AG09309 (cell line): Measurements from ENCODE around the gene CPM.
A peak's percentile ranks its signal among the peaks of the same experiment; 100 is the strongest.

Source experiments
- DNase-seq: peaks from one replicate; pipeline ENCODE4 v3.0.0-alpha.2; 2010; ENCODE audit warnings: low read depth
- H3K4me3 ChIP-seq: 2 replicates; pipeline ENCODE4 v1.5.1; 2011; ENCODE audit warnings: mild to moderate bottlenecking, low read depth, low read length, moderate library complexity; ENCODE audit not compliant: control insufficient read depth
- CTCF ChIP-seq: IDR thresholded peaks from 2 replicates; pipeline ENCODE4 v1.5.1; 2011; ENCODE audit warnings: mild to moderate bottlenecking, low read depth, low read length, inconsistent platforms; ENCODE audit not compliant: insufficient read depth, control insufficient read depth; ENCODE audit errors: missing control alignments

Gene CPM

GRCh38 chr12:68878846-68879245 lies 54.1 kb downstream of the CPM start:
- no peak overlapping the region for H3K4me3 ChIP-seq
- TF ChIP-seq CTCF = no peak
- no peak for DNase-seq

GRCh38 chr12:68878283-68878682 lies 54.7 kb downstream of the CPM start:
- TF ChIP-seq CTCF = no peak
- no peak for DNase-seq
- no peak overlapping the region for H3K4me3 ChIP-seq

- no peak for DNase-seq
- TF ChIP-seq CTCF = no peak
Measured at GRCh38 chr12:68877583-68877982, 55.4 kb downstream of the CPM start.

GRCh38 chr12:68876461-68876860 lies 56.5 kb downstream of the CPM start:
- H3K4me3 ChIP-seq = no peak overlapping the region
- DNase-seq = no peak
- no peak for TF ChIP-seq CTCF

More at GRCh38 chr12:68877583-68877982, 55.4 kb downstream of the CPM start:
- no peak overlapping the region for H3K4me3 ChIP-seq

- no peak for TF ChIP-seq CTCF
- no peak overlapping the region for H3K4me3 ChIP-seq
- no peak for DNase-seq
Measured at GRCh38 chr12:68873316-68873715, 59.7 kb downstream of the CPM start.

GRCh38 chr12:68871921-68872320 lies 61.0 kb downstream of the CPM start:
- TF ChIP-seq CTCF = peak; percentile 48
- H3K4me3 ChIP-seq = no peak overlapping the region
- no peak for DNase-seq

GRCh38 chr12:68871396-68871795 lies 61.6 kb downstream of the CPM start:
- H3K4me3 ChIP-seq = no peak overlapping the region
- no peak for DNase-seq
- no peak for TF ChIP-seq CTCF
